Sigmoid colon (tissue), 7 donors: Measurements from ENCODE around the gene MOB3B. TPM values are rescaled to one million over a fixed set of nuclear protein-coding genes. Genes with fewer than 3 reads are reported as not detected.

ENCODE experiments used
- DNase-seq: peaks from one replicate; pipeline ENCODE4 v3.0.0-alpha.2; 2019
- H3K27ac ChIP-seq, 4 donors: fragments of 200-600 bp; sonication (generic); one replicate each; pipeline ENCODE4 v1.5.1; 2016 to 2019; ENCODE audit warnings: mild to moderate bottlenecking in 1 of 4
- H3K27me3 ChIP-seq, 3 donors: fragments of 200-600 bp; sonication (generic); one replicate each; pipeline ENCODE4 v1.5.1; 2019; ENCODE audit warnings: mild to moderate bottlenecking in 1 of 3
- H3K36me3 ChIP-seq, 4 donors: fragments of 200-600 bp; sonication (generic); one replicate each; pipeline ENCODE4 v1.5.1; 2016 to 2019
- H3K4me1 ChIP-seq, 4 donors: fragments of 200-600 bp; sonication (generic); one replicate each; pipeline ENCODE4 v1.5.1; 2017 to 2019
- H3K4me3 ChIP-seq, 4 donors: fragments of 200-600 bp; sonication (generic); one replicate each; pipeline ENCODE4 v1.5.1; 2017 to 2019; ENCODE audit warnings: mild to moderate bottlenecking in 2 of 4, moderate library complexity in 1 of 4
- H3K9me3 ChIP-seq, 4 donors: fragments of 200-600 bp in 3 of 4; sonication (generic) in 3 of 4; one replicate each; pipeline versions ENCODE4 v1.5.1 to v1.6.1; 2013 to 2019
- CTCF ChIP-seq, 4 experiments: fragments of 450-650 bp in 3 of 4; fragments of 200-600 bp in 1 of 4; IDR thresholded peaks; one replicate each; pipeline ENCODE4 v1.5.1; 2016 to 2019; ENCODE audit warnings: antibody characterized with exemption in 4 of 4, mild to moderate bottlenecking in 3 of 4, moderate library complexity in 2 of 4
- EP300 ChIP-seq, 4 donors: sonication (generic); formaldehyde crosslinking; IDR thresholded peaks; one replicate each; pipeline ENCODE4 v1.6.1; 2017; ENCODE audit warnings: antibody characterized with exemption in 4 of 4
- POLR2A ChIP-seq, 2 donors: fragments of 450-650 bp; IDR thresholded peaks; one replicate each; pipeline ENCODE4 v1.6.1; 2016; ENCODE audit warnings: antibody characterized with exemption in 2 of 2, mild to moderate bottlenecking in 2 of 2, moderate library complexity in 2 of 2
- POLR2AphosphoS5 ChIP-seq, 4 donors: sonication (generic); formaldehyde crosslinking; IDR thresholded peaks; one replicate each; pipeline ENCODE4 v1.6.1; 2017; ENCODE audit warnings: antibody characterized with exemption in 4 of 4
- WGBS, 2 donors: extraction: QIAGEN DNeasy Blood & Tissue Kit; methylation state at CpG; one replicate each; pipeline ENCODE4 v1.1.7; 2013; 5-methylcytosine and 5-hydroxymethylcytosine counted together
- intact Hi-C: fragments of 100-400 bp; cut with DNase I; formaldehyde crosslinking; loops from one replicate; pipeline ENCODE4 v1.15.1; 2023
- polyA plus RNA-seq, 3 donors: library from polyadenylated mRNA; stranded (reverse); fragments of 200-250 nt; gene quantifications; one replicate each; pipeline ENCODE4 v1.2.3, GENCODE V29; 2013
- total RNA-seq, 4 donors: library from RNA; depleted of rRNA; stranded (reverse); fragments of >200 nt; gene quantifications; one replicate each; pipeline ENCODE4 v1.1.0, GENCODE V29; 2016
- donor health status: healthy with polysubstance abuse.
- donor health status: Bipolar disorder and iron deficiency.
- donor health status: healthy.

Gene MOB3B
- total and polyA plus RNA-seq, 7 donors, result 6.9 to 23.4 (median 16.1) TPM

- Histone ChIP-seq H3K36me3 (no peaks in the 10 kb centered on the region), H3K27me3 (no peaks in the 10 kb centered on the region), H3K9me3 (no peaks in the 10 kb centered on the region), H3K27ac (peak overlapping the region in 3 of 4 donors; percentile 72 to 76 (median 75)), H3K4me3 (no peak overlapping the region), H3K4me1 (peaks cover 0 to 64% (median 55%) of the 10 kb centered on the region in 4 donors)
- TF ChIP-seq POLR2A (IDR thresholded peaks at IDR 0.05) (no peak), EP300 (IDR thresholded peaks at IDR 0.05) (no peak), POLR2AphosphoS5 (IDR thresholded peaks at IDR 0.05) (no peak), CTCF (IDR thresholded peaks at IDR 0.05) (no peak)
- DNase-seq, result no peak
- intact Hi-C loops, result no loop called here
- 91 to 96% methylated on average over 5 of the region's 5 CpGs for WGBS, 2 donors
Measured at GRCh38 chr9:27471366-27471765, 58.2 kb downstream of the MOB3B start.

- TF ChIP-seq POLR2AphosphoS5 (IDR thresholded peaks at IDR 0.05) (no peak), EP300 (IDR thresholded peaks at IDR 0.05) (no peak), POLR2A (IDR thresholded peaks at IDR 0.05) (no peak), CTCF (IDR thresholded peaks at IDR 0.05) (no peak)
- intact Hi-C loops, result no loop called here
- Histone ChIP-seq H3K4me3 (no peak overlapping the region), H3K27me3 (no peaks in the 10 kb centered on the region), H3K27ac (peak overlapping the region in 3 of 4 donors; percentile 72 to 76 (median 75)), H3K9me3 (no peaks in the 10 kb centered on the region), H3K36me3 (no peaks in the 10 kb centered on the region), H3K4me1 (peaks cover 0 to 64% (median 55%) of the 10 kb centered on the region in 4 donors)
- DNase-seq, result no peak
- 96 to 98% methylated on average over 6 of the region's 6 CpGs for WGBS, 2 donors
Measured at GRCh38 chr9:27470291-27470856, 59.2 kb downstream of the MOB3B start.

GRCh38 chr9:27469550-27469949 lies 60.1 kb downstream of the MOB3B start:
- Histone ChIP-seq H3K27ac (peak overlapping the region in 3 of 4 donors; percentile 72 to 76 (median 75)), H3K4me3 (no peak overlapping the region), H3K4me1 (peaks cover 0 to 64% (median 55%) of the 10 kb centered on the region in 4 donors), H3K9me3 (no peaks in the 10 kb centered on the region), H3K36me3 (no peaks in the 10 kb centered on the region), H3K27me3 (no peaks in the 10 kb centered on the region)
- intact Hi-C loops, result no loop called here
- 93 to 96% methylated on average over 3 of the region's 3 CpGs for WGBS, 2 donors
- DNase-seq, result no peak
- peak; percentile 30 to 79 (median 58) for TF ChIP-seq POLR2AphosphoS5 (IDR thresholded peaks at IDR 0.05)
- TF ChIP-seq POLR2A (IDR thresholded peaks at IDR 0.05), result no peak
- no peak for TF ChIP-seq CTCF (IDR thresholded peaks at IDR 0.05)
- TF ChIP-seq EP300 (IDR thresholded peaks at IDR 0.05), result peak in 1 of 4 donors; percentile 14

DNA sequence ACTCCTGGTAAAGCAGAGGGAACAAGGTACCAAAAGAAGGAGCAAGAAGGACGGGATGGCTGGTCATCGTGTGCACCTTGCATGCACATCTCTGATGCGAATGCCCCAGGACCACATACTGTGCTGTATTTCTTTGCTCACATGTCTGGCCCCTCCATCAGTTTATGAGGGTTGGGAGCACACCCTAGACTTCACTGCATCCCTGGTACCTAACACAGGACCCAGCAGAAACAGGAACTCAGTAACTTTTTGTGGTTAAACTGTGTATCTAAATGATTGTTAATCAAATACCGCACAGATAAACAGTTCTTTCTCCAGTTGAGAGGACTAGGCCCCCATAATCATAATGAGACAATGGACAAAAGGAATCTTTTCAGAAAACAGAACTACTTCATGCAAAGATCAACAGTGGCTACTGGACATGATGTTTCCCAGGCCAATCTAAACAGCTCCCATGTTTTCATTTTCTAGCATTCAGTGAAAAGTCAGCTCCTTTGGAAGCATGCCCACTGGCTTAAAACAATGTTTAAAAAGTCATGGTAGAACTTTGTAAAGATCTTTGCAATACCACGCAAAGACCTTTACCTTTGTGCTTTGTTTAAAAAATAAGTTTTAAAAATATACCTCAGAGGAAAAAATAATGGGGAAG lies 61.0 kb downstream of the MOB3B start:
- Histone ChIP-seq H3K9me3 (no peaks in the 10 kb centered on the region), H3K36me3 (no peaks in the 10 kb centered on the region), H3K27ac (peak overlapping the region in 3 of 4 donors; percentile 72 to 76 (median 75)), H3K27me3 (no peaks in the 10 kb centered on the region), H3K4me3 (no peak overlapping the region), H3K4me1 (peaks cover 0 to 60% (median 52%) of the 10 kb centered on the region in 4 donors)
- DNase-seq, result no peak
- intact Hi-C loops, result no loop called here
- WGBS, 2 donors, result 78 to 91% methylated on average over 5 of the region's 5 CpGs
- TF ChIP-seq POLR2AphosphoS5 (IDR thresholded peaks at IDR 0.05) (no peak), EP300 (IDR thresholded peaks at IDR 0.05) (no peak), CTCF (IDR thresholded peaks at IDR 0.05) (no peak), POLR2A (IDR thresholded peaks at IDR 0.05) (no peak)
